ENCODE data around the gene STX18.

GRCh38 chr4:4396628-4397440 is 145.0 kb downstream of the STX18 start:
- TF ChIP-seq CTCF (IDR thresholded peaks at IDR 0.05), result no peak
- TF ChIP-seq POLR2A (IDR thresholded peaks at IDR 0.05), result no peak

Measured in prostate gland (tissue), 2 donors.